NCI-H1105 (cell line): Measurements from ENCODE around the gene CA6.
"Not testable (repeated sequence)": the region's sequence is repeated elsewhere in the genome, so short reads cannot be mapped to it uniquely, and the experiment has no call there.

ENCODE experiments used
- DNase-seq: peaks from one replicate; lab custom pipeline; 2025; lab: John Stamatoyannopoulos, UW

Gene CA6

DNA sequence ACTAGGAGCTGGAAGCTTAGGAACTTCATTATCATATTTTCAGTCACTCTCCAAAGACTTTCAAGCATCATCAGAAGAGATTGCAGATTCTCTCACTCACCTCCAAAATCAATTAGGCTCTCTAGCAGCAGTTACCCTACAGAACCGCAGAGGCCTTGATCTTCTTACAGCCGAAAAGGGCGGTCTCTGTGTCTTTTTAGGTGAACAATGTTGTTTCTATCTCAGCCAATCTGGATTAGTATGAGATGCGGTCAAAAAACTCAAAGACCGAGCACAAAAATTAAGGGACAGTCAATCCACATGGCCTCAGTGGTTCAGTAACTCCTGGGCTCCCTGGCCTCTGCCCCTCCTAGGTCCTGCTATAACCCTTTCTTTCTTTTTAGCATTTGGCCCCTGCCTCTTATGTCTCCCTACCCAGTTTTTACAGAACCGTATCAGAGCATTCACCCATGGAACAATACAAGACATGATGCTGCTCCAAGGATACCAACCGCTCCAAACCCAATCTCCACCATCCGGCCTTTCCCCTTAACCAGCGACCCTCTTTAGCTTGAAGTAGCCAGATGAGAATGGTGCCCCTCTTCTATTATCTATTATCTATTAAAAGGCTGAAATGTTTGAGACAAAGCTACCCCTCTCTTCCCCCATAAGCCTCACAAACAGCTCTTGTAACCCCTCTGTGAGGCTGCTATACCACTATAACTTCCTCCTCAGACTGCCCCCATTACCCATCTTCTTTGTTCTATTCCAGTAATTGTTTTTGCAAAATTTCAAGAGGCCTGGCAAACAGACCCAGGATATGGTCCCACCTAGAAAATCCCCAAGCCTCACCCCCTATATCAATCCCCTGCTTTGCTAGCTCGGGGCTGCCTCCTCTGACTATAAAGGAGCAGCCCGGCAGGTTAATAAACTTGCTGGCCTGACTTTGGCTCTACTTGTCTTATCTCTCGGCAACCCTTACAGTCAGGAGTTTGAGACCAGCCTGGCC, 18.7 kb upstream of the CA6 start:
- no peak for DNase-seq

DNA sequence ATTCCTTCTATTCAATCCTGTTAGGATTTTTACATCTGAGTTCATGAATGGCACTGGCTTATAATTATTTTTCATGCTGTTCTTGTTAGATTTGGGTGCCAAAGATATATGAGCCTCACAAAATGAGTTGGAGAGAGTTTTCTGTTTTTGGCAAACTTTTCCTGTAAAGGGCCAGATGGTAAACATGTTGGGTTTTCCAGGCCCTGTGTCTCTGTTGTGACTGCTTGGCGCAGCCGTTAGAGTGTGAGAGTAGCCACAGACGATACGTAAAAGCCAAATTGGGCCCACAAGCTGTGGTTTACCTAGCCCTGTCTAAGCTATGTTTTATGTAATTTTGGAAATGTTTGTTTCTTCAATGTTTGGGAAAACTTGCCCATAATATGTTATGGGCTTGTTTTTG, 15.6 kb upstream of the CA6 start:
- DNase-seq = no peak

DNA sequence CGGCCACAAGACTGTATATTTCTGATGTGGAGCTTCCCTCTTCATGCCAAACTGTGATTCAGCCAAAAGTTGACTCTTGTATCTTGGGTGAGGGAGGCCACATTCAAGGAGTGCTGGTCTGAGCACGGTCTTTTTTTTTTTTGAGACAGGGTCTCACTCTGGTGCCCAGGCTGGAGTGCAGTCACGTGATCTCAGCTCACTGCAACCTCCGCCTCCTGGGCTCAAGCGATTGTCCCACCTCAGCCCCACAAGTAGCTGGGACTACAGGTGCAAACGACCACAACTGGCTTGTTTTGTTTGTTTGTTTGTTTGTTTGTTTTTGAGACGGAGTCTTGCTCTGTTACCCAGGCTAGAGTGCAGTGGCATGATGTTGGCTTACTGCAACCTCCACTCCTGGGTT, 8.6 kb upstream of the CA6 start:
- not testable (repeated sequence) for DNase-seq

DNA sequence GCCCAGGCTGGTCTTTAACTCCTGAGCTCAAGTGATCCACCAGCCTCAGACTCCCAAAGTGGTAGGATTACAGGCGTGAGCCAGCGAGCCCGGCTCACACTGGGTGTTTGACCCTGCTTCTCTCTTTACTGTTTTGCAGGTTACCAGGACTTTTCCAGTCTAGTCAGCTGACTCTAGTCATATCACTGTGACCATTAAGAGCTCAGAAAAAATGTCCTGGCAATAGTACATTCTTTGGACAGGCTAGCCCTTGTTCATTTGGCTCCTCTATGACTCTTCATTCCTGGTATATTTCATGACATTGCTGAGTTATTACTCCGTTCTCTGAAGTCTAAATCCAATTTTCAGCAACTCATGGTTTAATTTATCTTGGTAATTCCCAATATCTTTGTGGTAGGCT, 8.0 kb upstream of the CA6 start:
- no peak for DNase-seq

DNA sequence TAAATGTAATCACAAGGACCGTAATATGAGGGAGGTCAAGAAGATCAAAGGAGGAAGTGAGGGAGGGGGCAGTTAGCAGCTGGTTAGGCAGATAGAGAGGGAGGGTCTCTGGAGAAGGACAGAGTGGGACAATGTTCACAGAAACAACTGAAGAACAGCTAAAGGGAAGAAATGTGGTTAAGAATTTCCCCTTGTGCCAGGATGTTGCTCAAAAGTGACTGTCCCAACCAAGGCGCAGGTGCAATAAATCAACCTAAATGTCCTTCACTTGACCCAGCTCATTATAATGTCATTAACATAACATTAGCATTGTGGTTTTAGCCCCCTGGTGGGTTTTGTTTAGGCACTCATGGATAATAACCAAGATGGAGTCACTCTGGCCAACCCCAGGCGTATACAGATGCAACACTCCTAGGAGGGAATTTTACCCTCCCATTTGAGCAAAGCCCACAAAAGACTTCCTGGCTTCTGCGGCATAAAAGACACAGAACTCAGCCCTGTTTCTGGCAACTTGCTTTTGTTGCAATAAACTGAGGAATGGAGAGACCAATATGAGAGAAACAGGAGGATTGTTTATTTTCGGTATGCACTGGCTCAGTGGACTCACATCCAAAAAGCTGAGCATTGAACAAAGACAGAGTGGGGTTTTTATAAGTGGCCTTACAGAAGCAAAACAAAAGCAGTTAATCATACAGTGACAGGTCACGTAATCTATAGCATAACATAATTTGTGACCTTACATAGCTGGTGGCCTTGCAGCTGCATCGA, 7.3 kb upstream of the CA6 start:
- no peak for DNase-seq

DNA sequence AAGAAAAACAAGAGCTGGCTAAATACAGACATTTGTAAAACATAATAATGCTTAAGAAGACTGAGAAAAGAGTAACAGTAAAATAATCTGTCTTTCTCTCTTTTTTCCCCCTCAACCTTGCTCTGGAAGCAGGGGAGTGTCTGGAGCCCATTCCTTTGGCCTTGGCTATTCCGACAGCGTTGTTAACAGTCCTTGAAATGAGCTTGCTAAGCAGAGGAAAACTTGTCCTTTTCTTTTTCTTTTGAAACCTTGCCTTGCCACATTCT, 6.7 kb upstream of the CA6 start:
- DNase-seq = no peak

DNA sequence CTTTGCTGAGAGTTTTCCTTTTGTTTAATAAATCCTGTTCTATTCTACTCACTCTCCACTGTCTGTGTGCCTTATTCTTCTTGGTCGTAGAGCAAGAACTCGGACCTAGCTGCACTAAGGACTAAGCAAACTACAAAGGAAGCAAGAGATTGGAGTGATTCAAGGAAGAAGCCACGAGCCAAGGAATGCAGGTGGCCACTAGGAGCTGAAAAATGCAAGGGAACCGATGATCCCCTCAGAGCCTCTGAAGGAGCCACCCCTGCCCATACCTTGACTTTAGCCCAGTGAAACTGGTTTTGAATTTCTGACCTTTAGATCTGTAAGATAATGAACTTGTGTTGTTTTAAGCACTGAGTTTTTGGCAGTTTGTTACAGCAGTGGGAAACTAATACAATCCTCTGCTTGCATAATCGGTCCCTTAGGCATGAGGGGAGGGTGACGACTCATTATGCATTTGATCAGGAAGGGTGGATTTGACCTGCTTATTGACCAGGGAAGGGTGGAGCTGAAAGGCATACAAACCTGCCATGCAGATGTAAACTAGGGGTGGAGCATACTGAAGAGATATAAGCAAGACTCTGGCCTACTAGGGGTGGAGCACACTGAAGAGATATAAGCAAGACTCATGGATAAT, 6.2 kb upstream of the CA6 start:
- no peak for DNase-seq

DNA sequence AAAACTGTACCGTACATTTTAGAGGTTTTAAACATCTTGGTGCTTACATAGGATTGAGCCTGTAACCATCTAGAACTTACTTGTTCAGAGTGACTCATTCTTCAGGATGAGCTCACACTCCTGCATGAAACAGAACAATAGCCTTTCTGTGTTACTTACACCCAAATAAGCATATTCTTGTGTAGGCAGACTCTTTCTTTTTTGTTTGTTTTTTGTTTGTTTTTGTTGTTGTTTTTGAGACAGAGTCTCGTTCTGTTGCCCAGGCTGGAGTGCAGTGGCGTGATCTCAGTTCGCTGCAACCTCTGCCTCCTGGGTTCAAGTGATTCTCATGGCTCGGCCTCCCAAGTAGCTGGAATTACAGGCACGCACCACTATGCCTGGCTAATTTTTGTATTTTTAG, 3.8 kb upstream of the CA6 start:
- DNase-seq = no peak

DNA sequence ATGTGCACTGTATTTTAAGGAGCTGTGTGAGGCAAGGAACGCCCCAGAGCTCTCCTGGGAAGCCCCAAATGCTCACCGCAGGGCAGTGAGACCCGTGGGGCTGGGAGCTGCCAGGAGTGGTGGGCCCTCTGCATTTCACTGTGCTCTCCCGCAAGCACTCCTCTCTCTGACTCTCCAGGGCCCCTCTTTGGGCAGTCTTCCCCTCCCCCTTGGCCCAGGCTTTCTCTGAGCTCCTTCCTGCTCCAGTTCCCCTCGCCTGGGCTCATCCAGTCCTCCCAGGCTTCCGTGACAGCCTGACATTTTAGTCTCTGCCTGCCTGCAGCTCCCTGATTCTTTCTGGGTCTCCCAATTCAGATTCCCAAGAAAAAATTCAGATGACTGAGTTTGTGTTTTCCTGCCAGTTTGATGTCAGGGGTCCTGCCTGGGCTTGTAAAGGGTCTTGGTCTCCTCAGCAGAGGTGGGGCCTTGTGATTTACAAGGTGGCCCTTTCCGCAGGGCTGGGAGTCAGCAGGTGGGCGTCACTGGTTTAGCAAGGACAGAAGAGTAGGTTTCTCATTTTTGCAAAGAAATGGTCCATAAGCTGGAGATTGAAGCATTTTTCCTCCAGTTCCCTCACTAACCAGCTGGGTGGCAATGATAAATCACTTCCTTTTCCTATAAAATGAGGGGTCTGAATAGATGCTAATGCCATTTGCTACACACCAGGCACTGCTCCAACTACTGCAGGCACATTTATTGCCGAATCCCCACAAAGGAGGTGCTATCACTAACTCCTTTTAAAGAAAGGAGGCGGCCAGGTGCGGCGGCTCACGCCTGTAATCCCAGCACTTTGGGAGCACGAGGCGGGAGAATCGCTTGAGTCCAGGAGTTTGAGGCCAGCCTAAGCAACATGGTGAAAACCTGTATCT, 1.9 kb upstream of the CA6 start:
- DNase-seq = no peak

DNA sequence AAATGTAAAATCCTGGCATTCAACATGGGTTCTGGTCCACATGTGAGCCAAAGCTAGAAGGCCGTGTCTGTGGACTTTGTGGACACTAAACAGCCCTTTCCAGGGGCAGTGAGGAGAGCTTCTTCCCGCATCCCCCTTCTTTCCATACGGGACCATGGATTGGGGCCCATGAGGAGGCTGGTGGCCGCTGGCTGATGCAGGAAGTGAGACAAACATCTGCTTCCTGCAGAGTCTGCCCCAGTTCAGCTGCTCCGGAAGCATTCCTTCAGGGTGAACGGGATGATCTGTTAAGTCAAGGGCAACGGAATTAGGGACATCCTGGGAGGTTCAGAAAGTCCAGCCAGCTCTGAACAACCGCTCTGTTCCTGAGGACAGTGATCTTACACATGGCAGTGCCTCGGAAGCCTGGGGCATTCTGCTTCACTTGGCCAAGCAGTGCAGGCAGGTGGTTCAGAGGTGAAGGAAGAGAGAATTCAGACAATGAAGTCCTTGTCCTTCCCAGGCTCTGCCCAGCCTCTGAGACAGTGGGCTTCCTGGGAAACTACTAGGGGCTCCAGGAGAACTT, 1.5 kb downstream of the CA6 start:
- DNase-seq = no peak

DNA sequence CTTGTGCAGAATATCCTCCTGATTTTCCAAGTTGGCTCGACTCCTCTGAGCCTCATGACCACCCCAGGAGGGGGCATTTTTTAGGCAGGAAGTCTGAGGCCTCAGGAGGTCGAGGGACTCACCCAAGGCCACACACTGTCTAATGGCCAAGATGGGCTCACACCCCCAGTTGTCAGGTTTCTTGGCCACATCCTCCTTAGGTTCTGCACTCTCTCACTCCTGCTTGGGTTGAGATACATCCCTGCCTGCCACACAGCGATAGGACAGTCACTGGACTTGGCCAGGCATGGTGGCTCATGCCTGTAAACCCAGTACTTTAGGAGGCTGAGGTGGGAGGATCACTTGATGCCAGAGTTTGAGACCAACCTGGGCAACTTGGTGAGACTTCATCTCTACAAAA, 4.6 kb downstream of the CA6 start:
- DNase-seq = no peak

DNA sequence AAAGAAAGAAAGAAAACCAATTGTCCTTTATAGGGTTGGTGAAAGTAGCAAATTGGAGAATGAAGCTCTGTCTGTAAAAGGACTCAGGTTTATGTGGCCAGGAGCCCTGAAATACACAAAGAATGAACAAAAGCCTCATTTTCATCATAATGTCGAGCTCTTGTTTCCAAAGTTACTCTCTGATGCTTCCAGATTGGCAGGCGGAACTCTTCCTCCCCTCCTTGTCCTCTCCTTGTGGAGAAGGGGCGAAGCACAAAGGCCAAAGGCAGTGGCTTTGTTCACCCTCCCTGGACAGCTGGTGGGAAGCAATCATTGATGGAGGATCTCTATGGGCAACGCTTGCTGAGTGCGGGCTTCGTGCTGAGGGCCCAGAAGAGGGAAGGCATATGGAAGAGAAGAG, 5.6 kb downstream of the CA6 start:
- DNase-seq = no peak

DNA sequence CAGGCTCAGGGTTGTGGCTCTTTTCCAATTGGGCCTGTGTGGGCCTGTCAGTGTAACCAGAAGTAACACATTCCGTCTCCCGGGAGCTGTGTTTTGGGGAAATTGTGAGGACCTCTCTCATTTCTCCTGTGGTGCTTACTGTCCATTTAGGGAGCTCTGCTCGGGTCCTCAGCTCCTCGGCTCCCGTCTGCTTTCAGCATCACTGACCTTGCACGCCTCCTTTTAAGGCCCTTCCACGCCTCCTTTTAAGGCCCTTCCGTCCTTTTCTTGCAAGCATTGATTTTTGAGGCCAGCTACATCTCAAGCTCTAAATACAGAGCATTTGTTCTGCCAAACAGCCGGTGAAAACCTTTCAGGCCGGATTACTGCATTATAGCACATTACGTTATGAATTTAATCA, 9.7 kb downstream of the CA6 start:
- no peak for DNase-seq

DNA sequence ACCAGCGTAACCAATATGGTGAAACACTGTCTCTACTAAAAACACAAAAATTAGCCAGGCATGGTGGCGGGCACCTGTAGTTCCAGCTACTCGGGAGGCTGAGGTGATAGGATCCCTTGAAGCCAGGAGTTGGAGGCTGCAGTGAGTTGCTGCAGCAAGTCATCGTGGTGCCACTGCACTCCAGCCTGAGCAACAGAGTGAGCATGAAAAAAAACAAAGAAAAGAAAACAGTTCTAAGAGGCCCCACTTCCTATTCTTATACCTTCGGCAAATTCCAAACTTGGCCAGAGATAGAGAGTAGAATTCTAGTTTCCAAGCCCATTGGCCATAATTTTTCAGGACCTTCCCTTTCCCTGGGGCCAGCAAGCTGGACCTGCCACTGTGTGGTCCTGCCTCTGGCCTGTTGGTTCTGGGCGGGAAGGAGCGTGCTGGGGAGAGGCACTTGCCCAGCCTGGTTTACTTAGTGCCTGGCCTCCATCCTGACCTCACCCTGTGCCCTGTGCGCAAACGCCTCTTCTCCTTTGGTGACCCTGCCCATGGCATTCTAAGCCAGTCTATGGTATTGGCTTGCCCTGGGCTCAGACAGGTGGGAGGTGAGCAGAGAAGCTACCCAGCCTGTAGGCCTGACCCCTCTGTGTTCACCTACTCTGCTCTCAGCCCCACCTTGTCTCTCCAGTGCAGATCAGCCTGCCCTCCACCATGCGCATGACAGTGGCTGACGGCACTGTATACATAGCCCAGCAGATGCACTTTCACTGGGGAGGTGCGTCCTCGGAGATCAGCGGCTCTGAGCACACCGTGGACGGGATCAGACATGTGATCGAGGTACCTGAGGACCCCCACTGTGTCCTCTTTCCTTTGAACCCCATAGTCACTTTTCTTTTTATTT, 11.0 kb downstream of the CA6 start:
- no peak for DNase-seq

DNA sequence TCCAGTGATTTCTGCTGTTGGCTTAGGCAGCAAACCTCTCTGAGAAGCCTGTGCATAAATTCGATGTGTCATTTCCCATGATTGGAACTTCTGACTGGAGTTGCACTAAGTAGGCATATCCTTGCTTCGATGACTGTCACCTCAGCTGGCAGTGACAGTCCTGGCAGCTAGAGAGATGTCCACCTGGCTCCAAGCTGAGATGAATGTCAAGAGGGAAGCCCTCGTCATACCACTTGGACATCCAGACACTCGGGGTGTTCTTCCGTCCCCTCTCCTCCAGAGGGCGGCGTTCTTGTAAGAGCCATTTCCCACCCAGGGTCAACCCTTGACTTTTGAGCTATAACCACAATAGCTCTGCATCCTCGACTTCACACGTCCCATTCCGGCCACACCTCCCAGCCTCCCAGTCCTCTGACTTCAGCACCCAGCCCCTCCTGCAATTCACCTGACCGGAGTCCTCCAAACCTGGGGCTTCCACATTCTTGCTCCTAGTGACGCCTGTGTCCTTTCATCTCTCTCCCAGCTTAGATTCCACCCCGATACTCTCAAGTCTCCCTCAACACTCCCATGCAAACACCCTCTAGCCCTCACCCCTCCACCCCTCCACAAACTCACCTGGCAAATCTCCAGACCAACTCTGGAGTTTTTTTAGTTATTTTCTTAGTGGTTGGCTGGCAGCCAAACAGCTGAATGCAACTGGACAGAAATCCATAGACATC, 17.3 kb downstream of the CA6 start:
- DNase-seq = peak; percentile 11

DNA sequence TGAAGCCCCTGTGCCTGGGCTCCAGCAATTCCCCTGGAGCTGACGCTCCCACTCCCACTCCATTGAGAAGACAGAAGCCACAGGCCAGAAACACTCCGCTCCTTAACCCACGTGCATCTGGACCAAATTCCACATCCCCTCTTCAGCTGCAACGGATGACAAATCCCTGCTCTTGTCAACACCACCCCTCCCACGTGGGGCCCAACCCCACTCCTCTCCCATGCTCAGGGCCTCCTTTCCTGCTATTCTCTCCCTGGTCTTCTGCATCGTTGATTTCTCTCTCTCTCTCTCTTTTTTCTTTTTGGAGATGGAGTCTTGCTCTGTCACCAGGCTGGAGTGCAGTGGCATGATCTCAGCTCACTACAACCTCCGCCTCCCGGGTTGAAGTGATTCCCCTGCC, 18.3 kb downstream of the CA6 start:
- no peak for DNase-seq

DNA sequence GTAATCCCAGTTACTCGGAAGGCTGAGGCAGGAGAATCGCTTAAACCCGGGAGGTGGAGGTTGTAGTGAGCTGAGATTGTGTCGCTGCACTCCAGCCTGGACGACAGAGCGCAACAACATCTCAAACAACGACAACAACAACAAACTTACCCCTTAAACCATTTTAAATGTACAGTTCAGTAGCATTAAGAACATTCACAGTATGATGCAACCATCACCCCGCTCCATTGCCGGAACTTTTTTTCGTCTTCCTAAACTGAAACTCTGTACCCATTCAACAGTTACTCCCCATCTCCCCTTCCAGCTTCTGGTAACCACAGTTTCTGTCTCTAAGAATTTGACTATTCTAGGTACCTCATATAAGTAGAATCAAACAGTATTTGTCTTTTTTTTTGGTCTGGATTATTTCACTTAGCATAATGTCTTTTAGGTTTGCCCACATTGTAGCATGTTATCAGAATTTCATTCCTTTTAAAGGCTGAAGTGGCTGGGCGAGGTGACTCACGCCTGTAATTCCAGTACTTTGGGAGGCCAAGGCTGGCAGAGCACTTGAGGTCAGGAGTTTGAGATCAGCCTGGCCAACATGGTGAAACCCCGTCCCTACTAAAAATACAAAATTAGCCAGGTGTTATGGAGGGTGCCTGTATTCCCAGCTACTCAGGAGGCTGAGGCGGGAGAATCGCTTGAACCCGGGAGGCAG, 19.6 kb downstream of the CA6 start:
- no peak for DNase-seq

DNA sequence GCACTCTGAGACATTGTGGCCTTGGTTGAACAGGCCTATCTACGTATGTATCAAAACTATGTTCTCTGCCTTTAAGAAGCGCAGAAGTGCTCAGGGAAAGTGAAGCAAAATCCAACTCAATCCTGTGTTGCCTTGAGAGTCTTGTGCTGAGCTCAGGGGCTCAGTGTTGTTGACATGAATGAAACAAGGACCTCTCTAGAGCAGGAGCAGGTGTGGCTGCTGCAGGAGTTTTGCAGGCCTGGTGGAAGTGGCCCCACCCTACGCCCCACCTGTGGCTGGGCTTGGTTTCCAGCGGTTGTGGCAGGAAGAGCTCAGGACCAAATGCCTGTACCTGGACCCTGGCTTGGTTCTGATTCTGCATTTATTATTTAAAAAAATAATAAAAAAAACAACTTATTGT, 20.9 kb downstream of the CA6 start:
- DNase-seq = no peak

DNA sequence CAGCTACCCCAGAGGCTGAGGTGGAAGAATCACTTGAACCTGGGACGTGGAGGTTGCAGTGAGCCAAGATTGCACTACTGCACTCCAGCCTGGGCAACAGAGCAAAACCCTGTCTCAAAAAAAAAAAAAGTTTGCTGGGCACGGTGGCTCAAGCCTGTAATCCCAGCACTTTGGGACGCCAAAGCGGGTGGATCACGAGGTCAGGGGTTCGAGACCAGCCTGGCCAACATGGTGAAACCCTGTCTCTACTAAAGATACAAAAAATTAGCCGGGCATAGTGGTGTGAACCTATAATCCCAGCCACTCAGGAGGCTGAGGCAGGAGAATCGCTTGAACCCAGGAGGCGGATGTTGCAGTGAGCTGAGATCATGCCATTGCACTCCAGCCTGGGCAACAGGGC, 23.2 kb downstream of the CA6 start:
- not testable (repeated sequence) for DNase-seq
